IPS-18c (cell line): ENCODE data around the gene PDE6B.

ENCODE experiments used
- H3K4me3 ChIP-seq: 2 replicates; pipeline ENCODE4 v1.7.0; 2013; ENCODE audit warnings: low read depth, mild to moderate bottlenecking, low read length, moderate library complexity; ENCODE audit not compliant: insufficient read depth
- H3K9me3 ChIP-seq: one replicate; pipeline ENCODE4 v1.6.1; 2013; ENCODE audit warnings: mild to moderate bottlenecking, low read length, moderate library complexity; ENCODE audit not compliant: control insufficient read depth, insufficient read depth

The PDE6B gene

DNA sequence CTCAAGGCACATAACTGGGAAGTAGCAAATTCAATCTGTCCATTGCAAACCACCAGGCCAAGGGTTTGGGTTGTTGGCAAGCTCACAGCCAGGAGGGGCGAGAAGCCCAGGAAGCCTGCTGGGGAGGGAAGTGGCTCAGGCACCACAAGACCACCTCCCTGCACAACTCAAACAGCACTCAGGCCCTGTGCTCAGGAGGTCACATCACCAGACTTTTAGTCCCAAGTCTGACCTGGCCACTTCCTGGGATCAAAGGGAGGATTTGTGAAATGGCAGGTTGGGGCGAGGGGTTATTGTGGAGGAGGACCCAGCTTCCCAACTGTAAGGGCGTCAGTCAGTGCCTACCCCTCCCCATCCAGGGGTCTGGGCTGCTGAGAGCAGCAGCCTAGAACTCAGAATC lies 46.4 kb downstream of the PDE6B start:
- H3K9me3 ChIP-seq, result no peaks in the 10 kb centered on the region
- H3K4me3 ChIP-seq, result no peak overlapping the region

- H3K4me3 ChIP-seq, result peak overlapping the region; percentile 87
These were observed 48.1 kb downstream of the PDE6B start for GRCh38 chr4:673349-674091.

DNA sequence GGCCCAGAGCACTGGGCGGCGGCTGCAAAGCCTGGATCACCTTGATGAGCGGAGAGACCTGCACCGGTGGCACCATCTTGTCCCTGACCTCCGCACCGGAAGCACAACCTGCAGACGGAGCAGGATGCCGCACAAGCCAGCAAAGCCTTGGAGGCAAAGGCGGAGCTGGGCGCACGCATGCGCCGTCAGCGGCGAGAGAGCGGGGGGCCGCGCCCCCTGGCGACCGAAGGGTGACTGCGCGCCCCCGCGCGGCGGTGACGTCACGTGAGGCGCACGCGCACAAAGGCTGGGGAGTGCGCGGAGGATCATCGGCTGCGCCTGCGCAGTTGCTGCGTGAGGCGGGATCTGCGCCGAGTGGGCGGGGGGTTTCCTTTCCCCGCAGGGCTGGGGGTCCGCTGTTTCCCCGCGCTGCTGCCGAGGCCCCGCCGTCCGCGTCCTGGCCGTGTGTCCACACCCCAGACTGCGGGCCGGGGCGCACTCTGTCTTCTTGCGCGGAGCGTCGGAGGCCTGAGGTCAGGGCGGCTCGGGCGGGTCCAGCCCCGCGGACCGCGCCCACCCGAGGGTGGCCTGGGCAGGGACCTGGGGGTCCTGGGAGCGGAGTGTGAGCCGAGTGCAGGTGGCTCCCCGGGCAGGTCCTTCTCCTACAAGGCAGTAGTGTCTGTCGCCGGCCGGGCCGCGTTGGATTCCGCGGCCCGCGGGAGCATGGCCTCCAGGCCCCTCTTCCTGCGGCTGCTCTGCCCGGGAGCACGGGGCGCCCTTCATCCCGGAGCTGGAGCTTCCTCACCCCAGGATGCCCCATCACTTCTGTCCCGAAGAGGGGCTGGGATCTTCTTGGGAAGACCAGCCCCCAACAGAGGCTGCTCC lies 49.0 kb downstream of the PDE6B start, which contains the start of the genes ATP5ME and MYL5:
ATP5ME (minus strand) TSS at position 105 of the 864 bp plus-strand sequence; CDS start at position 76, 29 bp downstream.
MYL5 (plus strand) TSS at position 371 of the 864 bp plus-strand sequence. CDS start 3,485 bp downstream, outside the sequence.
- Histone ChIP-seq H3K9me3 (no peaks in the 10 kb centered on the region), H3K4me3 (peak within 1 kb of the TSS; percentile 95)

More at GRCh38 chr4:673349-674091, 48.1 kb downstream of the PDE6B start:
- no peaks in the 10 kb centered on the region for H3K9me3 ChIP-seq

- Histone ChIP-seq H3K9me3 (no peaks in the 10 kb centered on the region), H3K4me3 (peak overlapping the region; percentile 95)
These were observed 49.9 kb downstream of the PDE6B start for GRCh38 chr4:675036-675882.

DNA sequence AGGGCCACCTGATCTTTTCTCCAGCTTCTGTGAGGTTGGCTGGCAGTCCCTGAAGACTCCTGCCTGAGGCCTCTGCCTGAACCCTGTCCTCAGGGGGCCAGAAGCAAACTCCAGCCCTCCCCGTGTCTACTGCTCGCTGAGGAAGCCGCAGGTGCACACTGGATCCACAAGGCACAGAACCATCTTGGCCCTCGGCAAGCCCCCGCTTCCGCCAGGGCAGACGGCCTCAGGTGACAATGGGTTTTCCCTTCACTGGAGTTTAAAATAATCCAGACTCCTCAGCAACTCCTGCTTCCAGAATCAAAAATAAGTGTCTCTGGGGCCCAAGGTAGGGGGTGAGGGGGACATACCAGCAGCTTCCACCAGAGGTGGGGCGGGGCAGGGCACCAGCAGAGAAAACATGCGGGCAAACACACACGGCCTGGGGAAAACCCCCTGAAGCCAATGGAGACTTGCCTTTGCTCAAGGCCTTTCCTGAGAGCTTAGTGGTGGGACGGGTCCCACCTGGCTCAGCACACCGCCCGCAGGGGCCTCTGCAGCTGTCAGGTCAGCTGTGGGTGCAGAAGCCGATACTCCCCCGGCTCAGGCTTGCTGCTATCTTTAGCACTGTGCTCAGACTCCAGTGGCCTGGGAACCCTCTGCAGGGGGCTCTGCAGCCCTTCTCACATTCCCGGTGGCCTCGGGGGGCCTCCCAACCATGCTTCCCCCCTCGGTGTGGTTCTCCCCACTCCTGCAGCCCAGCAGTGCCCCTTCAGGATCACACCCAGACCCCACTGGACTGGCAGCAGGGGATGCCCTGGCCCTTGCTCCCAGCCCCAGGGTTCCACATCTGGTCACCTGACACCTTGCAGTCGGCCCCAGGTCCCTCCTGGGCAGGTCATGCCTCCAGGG lies 50.9 kb downstream of the PDE6B start:
- Histone ChIP-seq H3K4me3 (no peak overlapping the region), H3K9me3 (no peaks in the 10 kb centered on the region)

- Histone ChIP-seq H3K4me3 (no peak overlapping the region), H3K9me3 (no peaks in the 10 kb centered on the region)
These were observed 51.5 kb downstream of the PDE6B start for GRCh38 chr4:676871-677235.

DNA sequence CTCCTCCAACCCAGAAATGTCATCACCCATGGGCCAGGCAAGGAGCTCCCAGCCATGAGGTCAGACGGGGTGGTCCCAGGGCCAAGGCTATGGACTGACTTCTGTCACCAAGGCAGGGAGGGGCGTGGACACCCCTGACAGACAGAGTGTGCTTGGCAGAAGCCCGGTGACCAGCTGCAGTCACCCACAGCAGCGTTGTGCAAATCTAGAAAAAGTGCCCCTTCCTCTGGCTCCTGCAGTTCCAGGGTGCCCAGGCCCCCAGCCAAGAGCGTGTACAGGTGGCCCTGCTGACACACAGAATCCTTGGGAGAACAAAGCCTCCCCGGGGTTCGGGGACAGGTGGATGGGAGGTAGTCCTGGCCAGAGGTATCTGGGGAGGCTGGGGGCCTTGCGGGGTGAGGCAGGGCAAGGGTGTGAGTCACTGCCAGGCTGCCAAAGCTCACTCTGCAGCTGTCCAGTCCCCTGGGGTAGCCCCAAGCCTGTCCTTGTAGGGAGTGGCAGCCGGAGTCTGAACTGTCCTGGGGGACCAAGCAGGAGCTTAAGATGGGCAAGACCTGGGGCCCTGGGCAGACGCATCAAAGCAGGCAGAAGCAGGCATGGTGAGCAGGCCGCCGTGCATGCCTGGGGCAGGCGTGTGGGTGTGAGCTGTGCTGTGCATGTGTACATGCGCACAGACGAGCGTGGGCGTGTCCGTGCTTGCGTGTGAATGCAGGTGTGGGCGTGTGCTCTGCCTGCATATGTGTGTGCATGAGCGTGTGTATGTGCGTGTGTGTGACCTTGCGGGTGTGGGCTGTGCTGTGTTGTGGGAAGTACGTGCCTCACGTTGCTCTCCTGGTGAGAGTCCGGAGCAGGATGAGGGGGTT lies 52.3 kb downstream of the PDE6B start:
- Histone ChIP-seq H3K9me3 (no peaks in the 10 kb centered on the region), H3K4me3 (no peak overlapping the region)

- H3K4me3 ChIP-seq, result no peak overlapping the region
- H3K9me3 ChIP-seq, result no peaks in the 10 kb centered on the region
These were observed 53.1 kb downstream of the PDE6B start for GRCh38 chr4:678331-679103.

GRCh38 chr4:679104-679481 lies 53.7 kb downstream of the PDE6B start:
- H3K9me3 ChIP-seq, result no peaks in the 10 kb centered on the region
- no peak overlapping the region for H3K4me3 ChIP-seq

DNA sequence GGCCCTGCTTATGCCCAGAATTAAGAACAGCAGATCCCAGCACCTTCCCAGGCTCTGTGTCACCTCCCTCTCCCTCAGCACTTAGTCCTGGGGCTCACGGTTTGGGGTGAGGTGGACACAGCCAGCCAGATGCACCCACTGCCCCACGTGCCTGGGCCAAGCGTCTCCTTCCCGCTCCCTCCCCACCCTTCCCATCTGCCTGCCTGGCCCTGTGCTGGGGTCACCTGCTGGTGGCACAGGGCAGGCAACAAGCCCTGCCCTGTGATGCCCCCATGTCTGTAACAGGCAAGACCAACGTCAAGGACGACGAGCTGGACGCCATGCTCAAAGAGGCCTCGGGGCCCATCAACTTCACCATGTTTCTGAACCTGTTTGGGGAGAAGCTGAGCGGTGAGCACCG lies 54.3 kb downstream of the PDE6B start:
- no peak overlapping the region for H3K4me3 ChIP-seq
- no peaks in the 10 kb centered on the region for H3K9me3 ChIP-seq

DNA sequence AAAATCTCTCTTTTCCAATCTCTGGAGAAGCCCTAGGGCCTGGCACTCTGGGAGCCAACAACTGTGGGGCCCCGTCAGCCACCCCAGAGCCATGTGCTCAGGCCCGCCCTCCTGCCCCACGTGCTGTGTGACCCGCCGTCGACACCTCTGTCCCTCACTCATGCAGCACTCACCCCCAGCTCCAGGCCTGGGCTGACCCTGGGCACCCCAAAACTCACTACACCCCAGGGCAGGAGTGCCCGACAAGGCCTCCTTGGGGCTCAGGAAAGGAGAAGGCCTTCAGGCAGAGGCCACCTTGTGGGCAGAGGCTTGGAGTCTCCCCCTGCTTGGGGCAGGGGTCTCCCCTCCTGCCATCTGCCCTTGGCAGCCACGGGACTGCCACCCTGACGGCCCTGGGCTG lies 54.7 kb downstream of the PDE6B start:
- no peak overlapping the region for H3K4me3 ChIP-seq

DNA sequence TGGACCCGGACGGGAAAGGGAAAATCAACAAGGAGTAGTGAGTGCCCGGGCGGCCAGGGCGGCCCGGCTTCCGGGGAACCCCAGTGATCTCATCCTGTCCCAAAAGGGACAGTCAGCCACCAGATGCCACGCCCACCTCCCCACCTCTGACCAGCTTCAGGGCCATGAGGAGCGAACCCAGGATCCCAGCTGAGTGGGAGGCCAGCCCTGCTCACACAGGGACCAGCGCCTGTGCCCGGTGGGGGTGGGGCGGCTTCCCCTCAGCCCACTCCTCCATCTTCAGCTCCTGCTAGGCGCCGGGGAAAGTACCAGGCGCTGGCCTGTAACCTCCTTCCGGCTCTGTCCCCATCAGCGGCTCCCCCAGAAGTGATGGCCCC lies 55.2 kb downstream of the PDE6B start:
- no peaks in the 10 kb centered on the region for H3K9me3 ChIP-seq
- peak overlapping the region; percentile 43 for H3K4me3 ChIP-seq

More for the DNA sequence above, 54.7 kb downstream of the PDE6B start:
- H3K9me3 ChIP-seq, result no peaks in the 10 kb centered on the region

GRCh38 chr4:680928-681645 lies 55.7 kb downstream of the PDE6B start:
- peak overlapping the region; percentile 43; the same call in 1 of the 2 replicates for H3K4me3 ChIP-seq
- no peaks in the 10 kb centered on the region for H3K9me3 ChIP-seq

DNA sequence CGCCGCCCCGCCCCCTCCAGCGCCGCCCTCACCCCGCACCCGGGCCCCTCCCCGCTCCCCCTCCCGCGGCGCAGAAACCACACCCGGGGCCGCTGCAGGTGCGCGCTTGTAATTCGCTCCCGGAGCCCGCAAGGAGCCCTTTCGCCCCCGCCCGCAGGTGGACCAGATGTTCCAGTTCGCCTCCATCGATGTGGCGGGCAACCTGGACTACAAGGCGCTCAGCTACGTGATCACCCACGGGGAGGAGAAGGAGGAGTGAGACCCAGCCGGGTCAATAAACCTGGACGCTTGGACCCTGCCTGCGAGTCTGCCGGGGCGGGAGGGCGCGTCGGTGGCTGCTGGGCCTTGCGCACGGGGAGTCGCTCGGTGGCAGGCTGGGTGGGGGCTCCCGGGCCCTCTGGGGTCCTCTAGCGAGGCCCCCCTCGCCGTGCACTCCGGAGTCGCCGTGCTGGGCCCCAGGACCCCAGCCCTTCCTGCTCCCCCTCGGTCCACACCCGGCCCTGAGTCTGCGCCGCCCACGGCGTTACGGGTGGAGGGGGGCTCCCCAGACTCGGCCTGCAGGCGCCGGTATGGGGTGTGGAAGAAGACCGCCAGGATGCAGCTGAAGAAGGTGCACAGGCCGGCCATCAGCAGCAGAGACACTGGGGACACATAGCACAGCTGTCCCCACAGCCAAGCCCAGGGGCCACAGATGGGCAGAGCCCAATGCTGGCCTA lies 56.5 kb downstream of the PDE6B start:
- H3K9me3 ChIP-seq, result no peaks in the 10 kb centered on the region
- no peak overlapping the region for H3K4me3 ChIP-seq
